Panc1 (cell line): ENCODE measurements around the gene BACE2.

Source experiments
- CTCF ChIP-seq: fragments of 450-650 bp; IDR thresholded peaks from 2 replicates; pipeline ENCODE4 v1.5.1; 2017; ENCODE audit warnings: mild to moderate bottlenecking
- POLR2AphosphoS5 ChIP-seq: IDR thresholded peaks from 2 replicates; pipeline ENCODE4 v1.6.1; 2012; ENCODE audit warnings: mild to moderate bottlenecking, low read depth, low read length, moderate library complexity
- SIN3A ChIP-seq: IDR thresholded peaks from 2 replicates; pipeline ENCODE4 v1.6.1; 2012; ENCODE audit warnings: low read depth, mild to moderate bottlenecking, low read length, moderate library complexity, borderline replicate concordance; ENCODE audit not compliant: insufficient read depth

GRCh38 chr21:41185802-41186201 is 17.8 kb downstream of the BACE2 start:
- TF ChIP-seq POLR2AphosphoS5 (no peak), SIN3A (no peak), CTCF (no peak)
